ENCODE measurements around the gene AGAP1. TPM values are rescaled to one million over a fixed set of nuclear protein-coding genes. Genes with fewer than 3 reads are reported as not detected.

The AGAP1 gene
- total RNA-seq, 1 donor from 2014 or later: 10.5 TPM

DNA sequence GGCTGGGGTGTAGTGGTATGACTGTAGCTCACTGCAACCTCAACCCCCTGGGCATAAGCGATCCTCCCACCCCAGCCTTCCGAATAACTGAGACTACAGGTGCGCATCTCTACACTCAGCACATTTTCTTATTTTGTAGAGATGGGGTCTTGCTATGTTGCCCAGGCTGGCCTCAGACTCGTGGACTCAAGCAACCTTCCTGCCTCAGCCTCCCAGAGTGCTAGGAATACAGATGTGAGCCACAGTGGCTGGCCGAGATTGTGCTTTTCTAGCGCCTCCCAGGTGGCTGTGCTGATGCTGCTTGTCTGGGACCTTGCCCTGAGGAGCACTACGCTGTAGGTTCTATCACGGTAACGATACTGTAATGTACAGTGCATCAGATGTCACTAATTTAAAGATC, 155.6 kb downstream of the AGAP1 start:
- DNase-seq (ENCODE audit: low spot score) (no peak), ATAC-seq (no peak)

GRCh38 chr2:235651643-235652042, 157.8 kb downstream of the AGAP1 start:
- no peak for DNase-seq (ENCODE audit: low spot score)
- no peak for ATAC-seq

DNA sequence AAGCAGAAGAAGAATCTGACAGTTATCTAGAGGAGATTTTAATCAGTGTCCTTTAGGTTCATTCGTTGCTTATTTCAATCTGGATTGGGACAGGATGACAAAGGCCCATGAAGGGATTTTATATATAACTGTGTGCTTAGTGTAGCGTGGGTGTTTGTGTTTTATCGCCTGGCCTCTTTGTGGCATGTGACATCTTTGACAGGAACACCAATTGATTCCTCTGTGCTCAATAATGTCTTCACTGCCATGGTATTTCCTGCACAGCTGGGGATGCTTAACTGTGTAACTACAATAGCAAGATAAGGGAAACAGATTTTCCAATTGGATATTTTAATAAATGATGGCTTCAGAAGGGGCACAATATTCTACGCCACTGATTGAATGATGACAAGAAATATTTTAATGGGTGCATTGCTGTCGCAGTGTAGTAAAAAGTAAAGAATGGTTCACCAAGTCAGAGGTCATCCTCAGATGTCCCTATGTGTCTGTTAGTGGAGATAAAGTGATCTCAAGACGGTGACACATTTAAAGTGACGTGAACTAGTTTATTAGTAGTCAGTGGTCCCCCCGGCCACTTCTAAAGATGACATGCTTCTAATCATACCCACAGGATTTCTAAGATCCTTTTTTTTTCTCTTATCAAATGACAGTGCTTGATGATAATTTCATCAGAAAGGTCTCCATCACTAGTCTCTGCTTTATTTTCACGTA, 160.4 kb downstream of the AGAP1 start:
- no peak for DNase-seq (ENCODE audit: low spot score)
- ATAC-seq: no peak

GRCh38 chr2:235658351-235659174, 164.7 kb downstream of the AGAP1 start:
- no peak for ATAC-seq
- no peak for DNase-seq (ENCODE audit: low spot score)

DNA sequence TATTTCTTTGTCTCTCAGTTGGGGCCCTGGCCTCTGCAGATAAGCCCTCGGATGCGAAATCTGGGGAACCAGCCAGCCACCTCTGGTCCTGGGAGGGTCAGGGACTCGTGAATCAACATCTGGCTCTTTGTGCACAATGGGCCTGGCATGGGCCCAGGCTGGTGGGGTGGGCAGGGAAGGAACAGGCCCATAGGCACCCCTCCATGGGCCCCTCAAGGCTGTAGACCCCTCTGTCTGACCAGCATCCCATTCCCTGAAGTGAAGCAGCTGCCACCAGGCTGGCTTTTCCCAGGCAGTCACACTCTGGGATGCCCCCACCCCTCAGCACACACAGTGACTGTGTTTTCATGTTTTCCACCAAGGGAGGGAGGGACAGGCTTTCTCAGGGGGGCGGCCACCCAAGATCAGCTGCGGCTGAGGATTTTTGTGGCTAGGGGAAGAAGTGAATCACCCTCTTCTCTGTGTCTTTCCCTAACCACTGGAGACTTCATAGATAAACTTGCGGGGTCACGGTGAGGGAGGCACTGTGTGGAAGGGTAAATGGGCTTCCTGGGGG, 166.0 kb downstream of the AGAP1 start:
- DNase-seq (ENCODE audit: low spot score) (no peak), ATAC-seq (no peak)

GRCh38 chr2:235660484-235661082, 166.7 kb downstream of the AGAP1 start:
- ATAC-seq (no peak), DNase-seq (ENCODE audit: low spot score) (no peak)

- DNase-seq (ENCODE audit: low spot score) (no peak), ATAC-seq (no peak)
These were observed 167.5 kb downstream of the AGAP1 start for GRCh38 chr2:235661167-235661937.

DNA sequence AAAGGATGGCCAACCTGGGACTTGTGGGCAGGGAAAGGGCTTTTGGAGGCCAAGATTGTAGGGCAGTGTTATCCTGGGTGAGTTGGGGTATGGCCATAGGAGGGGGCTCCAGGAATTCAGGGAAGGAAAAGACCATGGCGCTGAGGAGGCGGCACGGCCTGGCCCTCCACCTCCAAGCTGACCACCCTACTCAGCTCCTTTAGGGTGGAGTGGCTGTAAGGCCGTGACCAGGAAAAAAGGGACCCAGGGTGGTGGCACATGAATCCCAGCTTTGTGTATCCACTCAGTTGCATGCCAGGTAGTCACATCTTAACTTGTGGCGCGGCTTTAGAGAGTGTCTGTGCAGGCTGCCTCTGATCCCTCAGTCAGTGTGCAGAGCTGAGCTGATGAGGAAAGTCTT, 168.1 kb downstream of the AGAP1 start:
- DNase-seq (ENCODE audit: low spot score) (no peak), ATAC-seq (no peak)

DNA sequence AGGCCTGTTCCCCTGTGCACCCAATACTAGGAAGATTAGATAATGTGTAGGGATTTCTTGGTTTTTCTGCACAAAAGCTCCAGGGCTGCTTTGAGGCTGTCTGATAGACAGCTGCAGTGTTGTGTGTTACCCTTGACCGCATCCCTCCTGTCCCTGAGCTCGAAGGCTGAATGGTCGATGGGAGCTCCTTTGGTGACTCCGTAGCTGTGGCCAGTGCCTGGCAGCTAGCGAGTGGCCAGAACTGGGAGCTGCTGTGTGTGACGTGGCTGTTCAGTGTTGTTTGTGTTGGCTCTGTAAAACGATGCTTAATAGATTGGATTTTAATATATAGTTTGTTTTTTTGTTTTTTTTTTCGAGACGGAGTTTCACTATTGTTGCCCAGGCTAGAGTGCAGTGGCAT, 170.0 kb downstream of the AGAP1 start:
- no peak for ATAC-seq
- DNase-seq (ENCODE audit: low spot score): no peak

DNA sequence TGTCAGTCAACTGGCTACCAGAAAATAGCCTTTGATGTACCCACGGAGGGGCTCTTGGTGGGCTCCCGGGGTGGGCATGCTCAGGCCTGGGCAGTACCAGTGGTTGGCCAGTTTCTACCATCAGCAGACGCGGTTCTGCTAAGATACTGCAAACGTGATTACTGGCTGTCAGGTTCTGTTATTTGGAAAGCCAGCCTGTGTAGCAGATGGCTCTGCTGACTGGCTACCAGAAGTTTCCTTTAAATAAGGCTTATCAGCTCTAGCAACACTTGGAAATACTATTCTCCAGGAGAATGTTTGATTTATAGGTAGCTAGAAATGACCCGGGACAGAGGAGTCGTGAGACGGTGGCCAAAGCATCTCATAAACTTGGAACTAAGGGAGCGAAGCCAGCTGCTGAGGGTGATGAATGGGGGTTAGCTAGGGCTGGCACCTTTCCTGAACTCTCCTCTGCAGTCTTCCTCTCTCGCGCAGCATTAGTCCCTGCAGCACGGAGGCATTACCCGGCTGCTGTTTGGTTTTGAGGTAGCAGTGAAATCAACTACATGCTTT, 171.9 kb downstream of the AGAP1 start:
- DNase-seq (ENCODE audit: low spot score) (no peak), ATAC-seq (no peak)

- no peak for DNase-seq (ENCODE audit: low spot score)
These were observed 172.5 kb downstream of the AGAP1 start for GRCh38 chr2:235666213-235666781.

DNA sequence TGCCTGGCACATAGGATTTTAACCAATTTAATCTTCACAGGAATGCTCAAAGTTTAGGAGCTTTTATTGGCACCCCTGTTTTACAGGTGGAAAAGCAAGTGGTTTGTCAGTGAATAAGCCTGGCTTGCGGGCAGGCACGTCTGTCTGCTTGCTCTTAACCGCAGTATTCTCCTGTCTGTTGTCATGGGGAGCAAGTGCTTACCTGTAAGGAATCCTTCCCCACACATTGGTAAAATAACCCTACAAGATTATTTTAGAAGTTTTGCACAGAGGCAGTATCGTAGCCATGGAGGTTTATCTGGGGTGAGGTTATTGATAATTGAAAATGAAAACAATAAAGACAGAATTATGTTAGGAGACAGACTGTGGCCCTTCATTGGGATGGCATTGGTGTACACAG, 174.9 kb downstream of the AGAP1 start:
- DNase-seq (ENCODE audit: low spot score): no peak
- ATAC-seq: no peak

More at GRCh38 chr2:235666213-235666781, 172.5 kb downstream of the AGAP1 start:
- peak; percentile 51 for ATAC-seq

GRCh38 chr2:235669269-235669831, 175.5 kb downstream of the AGAP1 start:
- DNase-seq (ENCODE audit: low spot score) (peak; percentile 55), ATAC-seq (peak; percentile 87)

- DNase-seq (ENCODE audit: low spot score) (no peak), ATAC-seq (peak; percentile 7)
These were observed 176.4 kb downstream of the AGAP1 start for GRCh38 chr2:235669983-235670962.

- DNase-seq (ENCODE audit: low spot score) (no peak), ATAC-seq (no peak)
These were observed 177.3 kb downstream of the AGAP1 start for GRCh38 chr2:235670974-235671787.

GRCh38 chr2:235672720-235673119, 178.9 kb downstream of the AGAP1 start:
- ATAC-seq: no peak
- DNase-seq (ENCODE audit: low spot score): no peak

GRCh38 chr2:235674146-235674545, 180.3 kb downstream of the AGAP1 start:
- no peak for ATAC-seq
- DNase-seq (ENCODE audit: low spot score): no peak

- DNase-seq (ENCODE audit: low spot score) (no peak), ATAC-seq (no peak)
These were observed 181.0 kb downstream of the AGAP1 start for GRCh38 chr2:235674812-235675211.

All from left lobe of liver (tissue), 2 donors.